Trophoblast cell (in vitro differentiated cells and primary cell): ENCODE data around the gene TUBB4A. TPM values are rescaled to one million over a fixed set of nuclear protein-coding genes. Genes with fewer than 3 reads are reported as not detected.
A peak's percentile ranks its signal among the peaks of the same experiment; 100 is the strongest.
"Not testable (repeated sequence)": the region's sequence is repeated elsewhere in the genome, so short reads cannot be mapped to it uniquely, and the experiment has no call there.

ENCODE experiments used
- DNase-seq, 2 donors: peaks; one replicate each; pipeline ENCODE4 v3.0.0-alpha.2; 2016
- H2AFZ ChIP-seq: 2 replicates; pipeline ENCODE4 v1.6.1; 2013; ENCODE audit warnings: low read length, moderate library complexity, mild to moderate bottlenecking; ENCODE audit not compliant: insufficient read depth, poor library complexity
- H2AK5ac ChIP-seq: 2 replicates; pipeline ENCODE4 v1.6.1; 2013; ENCODE audit warnings: mild to moderate bottlenecking, low read length
- H2BK120ac ChIP-seq: 2 replicates; pipeline ENCODE4 v1.6.1; 2013; ENCODE audit warnings: low read length, mild to moderate bottlenecking, moderate library complexity; ENCODE audit not compliant: insufficient read depth, poor library complexity
- H2BK12ac ChIP-seq: 2 replicates; pipeline ENCODE4 v1.6.1; 2013; ENCODE audit warnings: mild to moderate bottlenecking, low read length, moderate library complexity
- H2BK5ac ChIP-seq: 2 replicates; pipeline ENCODE4 v1.6.1; 2013; ENCODE audit warnings: low read length, low read depth, moderate library complexity, mild to moderate bottlenecking; ENCODE audit not compliant: poor library complexity
- H3K14ac ChIP-seq: 2 replicates; pipeline ENCODE4 v1.6.1; 2013; ENCODE audit warnings: mild to moderate bottlenecking, low read length
- H3K18ac ChIP-seq: 2 replicates; pipeline ENCODE4 v1.6.1; 2013; ENCODE audit warnings: mild to moderate bottlenecking, low read length
- H3K23ac ChIP-seq: 2 replicates; pipeline ENCODE4 v1.6.1; 2013; ENCODE audit warnings: low read length
- H3K27ac ChIP-seq: 2 replicates; pipeline ENCODE4 v1.5.1; 2013; ENCODE audit warnings: low read depth, mild to moderate bottlenecking, inconsistent platforms, low read length, moderate library complexity
- H3K27me3 ChIP-seq: 2 replicates; pipeline ENCODE4 v1.6.1; 2013; ENCODE audit warnings: inconsistent platforms, mild to moderate bottlenecking, low read length, moderate library complexity; ENCODE audit not compliant: insufficient read depth
- H3K36me3 ChIP-seq, 2 experiments: 1 replicate in 1 of 2; 2 replicates in 1 of 2; pipeline ENCODE4 v1.6.1; 2013; ENCODE audit warnings: low read length in 2 of 2, mild to moderate bottlenecking in 2 of 2, moderate library complexity in 1 of 2; ENCODE audit not compliant: insufficient read depth in 2 of 2, control insufficient read depth in 1 of 2
- H3K4ac ChIP-seq: 2 replicates; pipeline ENCODE4 v1.6.1; 2013; ENCODE audit warnings: low read depth, mild to moderate bottlenecking, low read length, moderate library complexity
- H3K4me1 ChIP-seq, 2 experiments: 1 replicate in 1 of 2; 2 replicates in 1 of 2; pipeline ENCODE4 v1.6.1; 2013; ENCODE audit warnings: low read length in 2 of 2, mild to moderate bottlenecking in 2 of 2, moderate library complexity in 1 of 2; ENCODE audit not compliant: insufficient read depth in 2 of 2, control insufficient read depth in 1 of 2
- H3K4me2 ChIP-seq: 2 replicates; pipeline ENCODE4 v1.6.1; 2013; ENCODE audit warnings: inconsistent platforms, mild to moderate bottlenecking, low read length, moderate library complexity
- H3K4me3 ChIP-seq: 2 replicates; pipeline ENCODE4 v1.5.1; 2013; ENCODE audit warnings: mild to moderate bottlenecking, low read depth, low read length, inconsistent platforms
- H3K79me1 ChIP-seq: one replicate; pipeline ENCODE4 v1.6.1; 2013; ENCODE audit warnings: low read length
- H3K79me2 ChIP-seq: 2 replicates; pipeline ENCODE4 v1.6.1; 2013; ENCODE audit warnings: low read length, mild to moderate bottlenecking; ENCODE audit not compliant: control insufficient read depth, insufficient read depth, poor library complexity
- H3K9ac ChIP-seq: 2 replicates; pipeline ENCODE4 v1.6.1; 2013; ENCODE audit warnings: mild to moderate bottlenecking, low read length
- H3K9me3 ChIP-seq: 2 replicates; pipeline ENCODE4 v1.6.1; 2013; ENCODE audit warnings: low read depth, mild to moderate bottlenecking, control low read depth, inconsistent platforms, low read length; ENCODE audit not compliant: insufficient read depth
- H4K12ac ChIP-seq: 2 replicates; pipeline ENCODE4 v1.6.1; 2013; ENCODE audit warnings: low read depth, mild to moderate bottlenecking, low read length, moderate library complexity
- H4K8ac ChIP-seq: 2 replicates; pipeline ENCODE4 v1.6.1; 2013; ENCODE audit warnings: low read depth, mild to moderate bottlenecking, low read length, moderate library complexity
- H4K91ac ChIP-seq: one replicate; pipeline ENCODE4 v1.6.1; 2013; ENCODE audit warnings: low read depth, mild to moderate bottlenecking, low read length, moderate library complexity
- WGBS: extraction: QIAGEN DNeasy Blood & Tissue Kit; methylation state at CpG from one replicate; pipeline ENCODE4 v1.1.7; 2013; ENCODE audit warnings: missing lambda C conversion rate; ENCODE audit not compliant: insufficient read length, insufficient coverage; ENCODE audit errors: extremely low coverage; 5-methylcytosine and 5-hydroxymethylcytosine counted together
- polyA plus RNA-seq: library from polyadenylated mRNA; stranded (reverse); fragments of 200-250 nt; gene quantifications from 2 replicates; pipeline ENCODE4 v1.2.3, GENCODE V29; 2013

Gene TUBB4A
- polyA plus RNA-seq: 0.08 TPM in 1 of 2 replicates, not detected in the other

- Histone ChIP-seq H4K12ac (no peak within 1 kb of the TSS), H2AFZ (peak within 1 kb of the TSS; percentile 25), H3K9me3 (peaks cover 1% of the 10 kb centered on the region), H2BK5ac (no peak within 1 kb of the TSS), H2AK5ac (no peak within 1 kb of the TSS), H3K18ac (no peak within 1 kb of the TSS), H2BK120ac (no peak within 1 kb of the TSS), H3K79me2 (no peaks in the 10 kb centered on the region), H3K9ac (no peak within 1 kb of the TSS), H3K14ac (no peak within 1 kb of the TSS), H2BK12ac (no peak within 1 kb of the TSS), H3K4ac (no peak within 1 kb of the TSS), H3K27ac (no peak within 1 kb of the TSS), H3K4me1 (no peaks in the 10 kb centered on the region), H3K4me3 (peak within 1 kb of the TSS; percentile 1), H3K23ac (peak within 1 kb of the TSS; percentile 90), H3K79me1 (no peaks in the 10 kb centered on the region), H3K4me2 (peak within 1 kb of the TSS; percentile 45), H4K8ac (no peak within 1 kb of the TSS), H3K27me3 (peaks cover 20% of the 10 kb centered on the region), H3K36me3 (no peaks in the 10 kb centered on the region), H4K91ac (no peak within 1 kb of the TSS)
- no peak for DNase-seq
- WGBS: no CpG with 5 or more reads among the region's 71 CpGs
Observed at GRCh38 chr19:6501740-6502648, at the start of gene TUBB4A. TSS of gene TUBB4A (minus strand) at chr19:6502309. CDS start at chr19:6502212, 97 bp downstream.

- H3K9ac ChIP-seq: no peak overlapping the region
- H3K23ac ChIP-seq: peak overlapping the region; percentile 17
- H2BK5ac ChIP-seq: no peak overlapping the region
- H3K4me2 ChIP-seq: no peak overlapping the region
- no CpG with 5 or more reads among the region's 3 CpGs for WGBS
- no peak overlapping the region for H2BK12ac ChIP-seq
- no peaks in the 10 kb centered on the region for H3K79me1 ChIP-seq
- H3K27ac ChIP-seq: no peak overlapping the region
- no peak overlapping the region for H3K4me3 ChIP-seq
- H3K14ac ChIP-seq: no peak overlapping the region
- no peak overlapping the region for H4K91ac ChIP-seq
- H2AFZ ChIP-seq: no peak overlapping the region
- no peak overlapping the region for H2AK5ac ChIP-seq
- H3K79me2 ChIP-seq: no peaks in the 10 kb centered on the region
- H2BK120ac ChIP-seq: no peak overlapping the region
- H3K27me3 ChIP-seq: no peaks in the 10 kb centered on the region
- no peak overlapping the region for H4K12ac ChIP-seq
- no peaks in the 10 kb centered on the region for H3K4me1 ChIP-seq
- no peak overlapping the region for H3K4ac ChIP-seq
- peaks cover 9% of the 10 kb centered on the region for H3K9me3 ChIP-seq
- no peak overlapping the region for H3K18ac ChIP-seq
- no peak overlapping the region for H4K8ac ChIP-seq
- DNase-seq: no peak
- H3K36me3 ChIP-seq: no peaks in the 10 kb centered on the region
Observed at GRCh38 chr19:6551091-6551490, 49.0 kb upstream of the TUBB4A start.

- not testable (repeated sequence) for H3K4ac ChIP-seq, H2BK120ac ChIP-seq, DNase-seq, H3K4me1 ChIP-seq, H2BK5ac ChIP-seq, H3K79me2 ChIP-seq, H4K12ac ChIP-seq, H2AFZ ChIP-seq, H2AK5ac ChIP-seq, H4K91ac ChIP-seq, H3K9ac ChIP-seq, H3K27me3 ChIP-seq, H3K9me3 ChIP-seq, H2BK12ac ChIP-seq, H3K18ac ChIP-seq, H3K27ac ChIP-seq, H3K14ac ChIP-seq, H3K36me3 ChIP-seq, H3K4me2 ChIP-seq, H3K4me3 ChIP-seq, H3K23ac ChIP-seq, H4K8ac ChIP-seq, H3K79me1 ChIP-seq
- WGBS: no CpG with 5 or more reads among the region's 6 CpGs
Observed at GRCh38 chr19:6550679-6551078, 48.6 kb upstream of the TUBB4A start.

- H2BK5ac ChIP-seq: no peak overlapping the region
- no peak overlapping the region for H3K4me2 ChIP-seq
- no CpG with 5 or more reads among the region's 11 CpGs for WGBS
- H3K18ac ChIP-seq: no peak overlapping the region
- no peak overlapping the region for H4K91ac ChIP-seq
- H3K79me1 ChIP-seq: no peaks in the 10 kb centered on the region
- H3K9me3 ChIP-seq: peaks cover 3% of the 10 kb centered on the region
- no peak overlapping the region for H3K4ac ChIP-seq
- no peak overlapping the region for H2BK120ac ChIP-seq
- H3K9ac ChIP-seq: no peak overlapping the region
- H3K4me1 ChIP-seq: no peaks in the 10 kb centered on the region
- H3K36me3 ChIP-seq: no peaks in the 10 kb centered on the region
- no peaks in the 10 kb centered on the region for H3K27me3 ChIP-seq
- no peak overlapping the region for H3K14ac ChIP-seq
- no peak overlapping the region for H2BK12ac ChIP-seq
- no peak overlapping the region for H4K12ac ChIP-seq
- no peaks in the 10 kb centered on the region for H3K79me2 ChIP-seq
- H3K23ac ChIP-seq: no peak overlapping the region
- H3K4me3 ChIP-seq: no peak overlapping the region
- H3K27ac ChIP-seq: no peak overlapping the region
- no peak overlapping the region for H2AFZ ChIP-seq
- DNase-seq: no peak
- H4K8ac ChIP-seq: no peak overlapping the region
- H2AK5ac ChIP-seq: no peak overlapping the region
Observed at GRCh38 chr19:6543866-6544347, 41.8 kb upstream of the TUBB4A start.
